T-helper 1 cell treated with Interleukin-12 subunit alpha and Interleukin-12 subunit beta and Interleukin-4 antibody, amounts not matched to agents 30 ng/mL and 1 ng/mL, for 36 hours (primary cell): ENCODE data around the gene MYO1D. TPM values are rescaled to one million over a fixed set of nuclear protein-coding genes. Genes with fewer than 3 reads are reported as not detected.
"Not testable (repeated sequence)": the region's sequence is repeated elsewhere in the genome, so short reads cannot be mapped to it uniquely, and the experiment has no call there.

Experiments
- intact Hi-C: fragments of 100-400 bp; cut with micrococcal nuclease; formaldehyde crosslinking; loops from one replicate; pipeline ENCODE4 v1.15.1; 2024
- total RNA-seq: library from RNA; stranded (reverse); gene quantifications from 2 replicates; pipeline ENCODE4 v1.2.3, GENCODE V29; 2022

Gene MYO1D
- total RNA-seq, 1 donor from 2014 or later = 5.5 TPM

GRCh38 chr17:32483451-32484019, 393.4 kb downstream of the MYO1D start:
- intact Hi-C loops = loop anchor here (1.0 to 5.0 kb wide), 5 partner anchors 126 to 394 kb away; partner anchors contain the start of gene MYO1D

GRCh38 chr17:32482568-32483320, 394.2 kb downstream of the MYO1D start:
- intact Hi-C loops = loop anchor here (1.0 to 5.0 kb wide), 5 partner anchors 127 to 395 kb away; partner anchors contain the start of gene MYO1D

GRCh38 chr17:32481193-32481592, 395.7 kb downstream of the MYO1D start:
- intact Hi-C loops = loop anchor here (5.0 kb wide), 2 partner anchors 196 to 396 kb away; partner anchors contain the start of gene MYO1D

GRCh38 chr17:32479074-32479617, 397.8 kb downstream of the MYO1D start:
- intact Hi-C loops = no loop called here

- intact Hi-C loops = no loop called here
These were observed 399.7 kb downstream of the MYO1D start for GRCh38 chr17:32477220-32477619.

- intact Hi-C loops = no loop called here
These were observed 401.7 kb downstream of the MYO1D start for GRCh38 chr17:32475258-32475657.

- intact Hi-C loops = no loop called here
These were observed 405.3 kb downstream of the MYO1D start for GRCh38 chr17:32471652-32472051.

- intact Hi-C loops = no loop called here
These were observed 406.3 kb downstream of the MYO1D start for GRCh38 chr17:32470405-32471167.

GRCh38 chr17:32467949-32468348, 409.0 kb downstream of the MYO1D start:
- intact Hi-C loops = no loop called here

- intact Hi-C loops = no loop called here
These were observed 412.6 kb downstream of the MYO1D start for GRCh38 chr17:32464374-32464773.

- intact Hi-C loops = loop anchor here (2.0 kb wide), 1 partner anchor 195 kb away; no protein-coding TSS in a partner anchor
These were observed 413.6 kb downstream of the MYO1D start for GRCh38 chr17:32463304-32463703.

GRCh38 chr17:32461853-32462617, 414.9 kb downstream of the MYO1D start:
- intact Hi-C loops = loop anchor here (1.0 to 2.0 kb wide), 6 partner anchors 17 to 293 kb away; no protein-coding TSS in a partner anchor

- intact Hi-C loops = loop anchor here (1.0 kb wide), 5 partner anchors 16 to 294 kb away; no protein-coding TSS in a partner anchor
These were observed 415.4 kb downstream of the MYO1D start for GRCh38 chr17:32461498-32461852.

GRCh38 chr17:32460054-32460453, 416.9 kb downstream of the MYO1D start:
- intact Hi-C loops = no loop called here

- intact Hi-C loops = no loop called here
These were observed 418.6 kb downstream of the MYO1D start for GRCh38 chr17:32458371-32458770.

- intact Hi-C loops = no loop called here
These were observed 423.6 kb downstream of the MYO1D start for GRCh38 chr17:32453370-32453769.

- intact Hi-C loops = no loop called here
These were observed 424.6 kb downstream of the MYO1D start for GRCh38 chr17:32452281-32452680.

GRCh38 chr17:32451879-32452278, 425.0 kb downstream of the MYO1D start:
- intact Hi-C loops = no loop called here

GRCh38 chr17:32450379-32450778, 426.5 kb downstream of the MYO1D start:
- intact Hi-C loops = not testable (repeated sequence)

GRCh38 chr17:32449963-32450362, 427.0 kb downstream of the MYO1D start:
- intact Hi-C loops = loop anchor here (5.0 kb wide), 1 partner anchor 72 kb away; no protein-coding TSS in a partner anchor

- intact Hi-C loops = loop anchor here (5.0 kb wide), 1 partner anchor 75 kb away; no protein-coding TSS in a partner anchor
These were observed 430.0 kb downstream of the MYO1D start for GRCh38 chr17:32446949-32447348.
